GM19463 (cell line): ENCODE results near the gene ZNF189.
A peak's percentile ranks its signal among the peaks of the same experiment; 100 is the strongest.

Experiments
- ATAC-seq: cut with Tn5 transposase; IDR thresholded peaks from one replicate; pipeline ENCODE4 v1.9.1; 2021; ENCODE audit warnings: mild to moderate bottlenecking, moderate library complexity; ENCODE audit not compliant: unreplicated experiment

ZNF189 gene

GRCh38 chr9:101417977-101418376 is 19.3 kb downstream of the ZNF189 start:
- no peak for ATAC-seq

- no peak for ATAC-seq
Measured at GRCh38 chr9:101418518-101419430, 20.1 kb downstream of the ZNF189 start.

GRCh38 chr9:101419863-101420262 is 21.2 kb downstream of the ZNF189 start:
- ATAC-seq = no peak

GRCh38 chr9:101421653-101422065 is 23.0 kb downstream of the ZNF189 start:
- no peak for ATAC-seq

- no peak for ATAC-seq
Measured at GRCh38 chr9:101427358-101427757, 28.7 kb downstream of the ZNF189 start.

- ATAC-seq = peak; percentile 63
Measured at GRCh38 chr9:101427957-101428655, 29.5 kb downstream of the ZNF189 start.

GRCh38 chr9:101428909-101429308 is 30.3 kb downstream of the ZNF189 start:
- ATAC-seq = no peak

GRCh38 chr9:101429736-101430135 is 31.1 kb downstream of the ZNF189 start:
- ATAC-seq = no peak

- ATAC-seq = no peak
Measured at GRCh38 chr9:101432171-101432570, 33.5 kb downstream of the ZNF189 start.

- ATAC-seq = no peak
Measured at GRCh38 chr9:101432740-101433139, 34.1 kb downstream of the ZNF189 start.

- ATAC-seq = no peak
Measured at GRCh38 chr9:101433229-101433628, 34.6 kb downstream of the ZNF189 start.

GRCh38 chr9:101434998-101435397 is 36.3 kb downstream of the ZNF189 start:
- ATAC-seq = no peak

- no peak for ATAC-seq
Measured at GRCh38 chr9:101435601-101436079, 37.0 kb downstream of the ZNF189 start, which contains the start of gene ALDOB. Gene ALDOB, minus strand, starts transcription at chr9:101435774. Its CDS starts 4,887 bp downstream, at chr9:101430887.

GRCh38 chr9:101437806-101438232 is 39.2 kb downstream of the ZNF189 start:
- ATAC-seq = no peak

- ATAC-seq = no peak
Measured at GRCh38 chr9:101438523-101438922, 39.9 kb downstream of the ZNF189 start.

GRCh38 chr9:101440714-101441230 is 42.1 kb downstream of the ZNF189 start:
- ATAC-seq = no peak

GRCh38 chr9:101442318-101442717 is 43.7 kb downstream of the ZNF189 start:
- ATAC-seq = no peak

- no peak for ATAC-seq
Measured at GRCh38 chr9:101442736-101443135, 44.1 kb downstream of the ZNF189 start.

- ATAC-seq = no peak
Measured at GRCh38 chr9:101443364-101443771, 44.7 kb downstream of the ZNF189 start.

- ATAC-seq = no peak
Measured at GRCh38 chr9:101445353-101446029, 46.8 kb downstream of the ZNF189 start.

GRCh38 chr9:101446732-101447131 is 48.1 kb downstream of the ZNF189 start:
- ATAC-seq = no peak
